Osteocyte (in vitro differentiated cells): ENCODE data around the gene AACS. TPM values are rescaled to one million over a fixed set of nuclear protein-coding genes. Genes with fewer than 3 reads are reported as not detected.
A peak's percentile ranks its signal among the peaks of the same experiment; 100 is the strongest.

Experiments
- DNase-seq: peaks from one replicate; pipeline ENCODE4 v3.0.0; 2021; ENCODE audit warnings: mixed read lengths; ENCODE audit not compliant: unreplicated experiment; ENCODE audit errors: extremely low spot score
- H3K27ac Mint-ChIP-seq: one replicate; pipeline ENCODE4 v1.8.0; 2021; ENCODE audit warnings: mild to moderate bottlenecking, mixed read lengths; ENCODE audit not compliant: unreplicated experiment
- H3K27me3 Mint-ChIP-seq: one replicate; pipeline ENCODE4 v1.8.0; 2021; ENCODE audit warnings: mixed read lengths; ENCODE audit not compliant: unreplicated experiment
- H3K36me3 Mint-ChIP-seq: one replicate; pipeline ENCODE4 v1.8.0; 2021; ENCODE audit warnings: mixed read lengths; ENCODE audit not compliant: unreplicated experiment
- H3K4me1 Mint-ChIP-seq: one replicate; pipeline ENCODE4 v1.8.0; 2021; ENCODE audit warnings: mixed read lengths; ENCODE audit not compliant: unreplicated experiment
- H3K4me3 Mint-ChIP-seq: one replicate; pipeline ENCODE4 v1.8.0; 2021; ENCODE audit warnings: mild to moderate bottlenecking, moderate library complexity, mixed read lengths; ENCODE audit not compliant: unreplicated experiment
- H3K9me3 Mint-ChIP-seq: one replicate; pipeline ENCODE4 v1.8.0; 2021; ENCODE audit warnings: mixed read lengths; ENCODE audit not compliant: unreplicated experiment
- CTCF ChIP-seq: fragments of 200-600 bp; sonication (generic); IDR thresholded peaks from 2 replicates; pipeline ENCODE4 v1.5.0; 2021; ENCODE audit warnings: antibody characterized with exemption, mild to moderate bottlenecking, moderate library complexity
- total RNA-seq: library from RNA; stranded (reverse); gene quantifications from 2 replicates; pipeline ENCODE4 v1.2.1, GENCODE V29; 2021

Gene AACS
- total RNA-seq, 1 donor from 2014 or later, result 22.0 TPM

GRCh38 chr12:125093681-125094330 lies 28.6 kb downstream of the AACS start:
- Mint-ChIP-seq H3K27me3 (no peaks in the 10 kb centered on the region), H3K36me3 (peaks cover 14% of the 10 kb centered on the region), H3K4me3 (no peak overlapping the region), H3K4me1 (peaks cover 11% of the 10 kb centered on the region), H3K9me3 (no peaks in the 10 kb centered on the region), H3K27ac (peak overlapping the region; percentile 29)
- no peak for DNase-seq
- no peak for TF ChIP-seq CTCF

- no peaks in the 10 kb centered on the region for H3K9me3 Mint-ChIP-seq
- no peak for TF ChIP-seq CTCF
These were observed 31.7 kb downstream of the AACS start for GRCh38 chr12:125096894-125097293.

GRCh38 chr12:125097427-125097826 lies 32.2 kb downstream of the AACS start:
- DNase-seq, result no peak
- no peaks in the 10 kb centered on the region for H3K9me3 Mint-ChIP-seq
- TF ChIP-seq CTCF, result no peak

More at GRCh38 chr12:125096894-125097293, 31.7 kb downstream of the AACS start:
- Mint-ChIP-seq H3K27me3 (no peaks in the 10 kb centered on the region), H3K4me1 (peaks cover 11% of the 10 kb centered on the region), H3K4me3 (no peak overlapping the region), H3K36me3 (peaks cover 14% of the 10 kb centered on the region), H3K27ac (no peak overlapping the region)
- DNase-seq, result no peak

DNA sequence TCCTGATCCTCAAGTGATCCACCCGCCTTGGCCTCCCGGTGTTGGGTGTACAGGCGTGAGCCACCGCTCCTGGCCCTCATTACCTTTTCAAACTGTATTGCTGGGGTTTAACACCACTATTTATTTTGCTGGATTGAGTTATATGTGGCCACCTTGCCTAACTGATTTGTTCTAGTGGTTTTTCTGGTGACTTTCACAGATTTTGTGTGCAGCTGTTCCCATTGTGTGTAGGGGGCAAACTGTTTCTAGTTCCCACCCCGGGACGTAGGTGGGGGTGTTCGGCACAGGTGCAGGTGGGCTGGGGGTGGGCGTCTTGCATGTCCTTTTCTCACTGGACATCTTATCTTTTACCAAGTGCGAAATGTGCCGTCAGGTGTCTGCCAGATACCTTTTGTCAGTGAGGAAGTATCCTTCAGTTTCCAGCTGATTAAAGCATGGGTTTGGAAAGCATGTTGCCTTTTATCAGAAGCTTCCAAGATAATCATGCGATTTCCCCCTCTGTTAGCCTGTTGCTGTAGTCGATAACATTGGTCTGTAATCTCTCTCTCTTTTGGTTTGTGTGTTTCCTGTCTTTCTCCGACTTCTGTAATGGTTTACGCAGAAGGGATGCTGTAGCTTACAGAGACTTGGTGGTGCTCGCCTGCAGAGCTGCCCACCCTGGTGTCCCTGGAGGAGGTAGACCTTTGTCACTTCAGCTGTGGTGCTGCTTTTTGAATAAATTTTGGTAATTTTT lies 33.6 kb downstream of the AACS start:
- H3K27ac Mint-ChIP-seq, result no peak overlapping the region
- H3K36me3 Mint-ChIP-seq, result peaks cover 19% of the 10 kb centered on the region
- H3K4me1 Mint-ChIP-seq, result no peaks in the 10 kb centered on the region
- TF ChIP-seq CTCF, result no peak
- H3K4me3 Mint-ChIP-seq, result no peak overlapping the region
- no peaks in the 10 kb centered on the region for H3K27me3 Mint-ChIP-seq
- no peaks in the 10 kb centered on the region for H3K9me3 Mint-ChIP-seq
- no peak for DNase-seq

More at GRCh38 chr12:125097427-125097826, 32.2 kb downstream of the AACS start:
- Mint-ChIP-seq H3K4me3 (no peak overlapping the region), H3K4me1 (peaks cover 8% of the 10 kb centered on the region), H3K27me3 (no peaks in the 10 kb centered on the region), H3K27ac (no peak overlapping the region), H3K36me3 (peaks cover 14% of the 10 kb centered on the region)

GRCh38 chr12:125099409-125099782 lies 34.2 kb downstream of the AACS start:
- TF ChIP-seq CTCF, result no peak
- no peak overlapping the region for H3K4me3 Mint-ChIP-seq
- H3K27ac Mint-ChIP-seq, result no peak overlapping the region
- no peak for DNase-seq
- no peaks in the 10 kb centered on the region for H3K9me3 Mint-ChIP-seq
- H3K36me3 Mint-ChIP-seq, result peaks cover 24% of the 10 kb centered on the region
- H3K27me3 Mint-ChIP-seq, result no peaks in the 10 kb centered on the region
- H3K4me1 Mint-ChIP-seq, result no peaks in the 10 kb centered on the region
